ENCODE results near the gene LOC128125822.
A peak's percentile ranks its signal among the peaks of the same experiment; 100 is the strongest.

The LOC128125822 gene

DNA sequence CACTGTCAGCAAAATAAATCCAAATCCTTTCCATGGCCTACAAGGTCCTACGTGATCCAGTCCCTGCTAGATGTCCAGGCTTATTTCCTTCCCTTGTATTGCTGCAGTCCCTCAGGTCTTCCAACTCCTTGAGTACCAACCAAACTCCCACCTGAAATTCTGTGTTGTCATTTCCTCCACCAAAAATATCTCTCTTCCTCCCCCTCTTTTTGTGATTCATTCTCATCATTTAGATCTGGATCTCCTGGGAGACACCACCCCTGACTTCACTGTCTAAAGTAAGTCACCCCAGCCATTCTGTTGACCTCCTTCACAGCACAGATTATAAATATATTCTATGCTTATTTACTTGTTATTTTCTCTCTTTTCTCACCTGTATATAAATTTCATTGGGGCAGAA, 9.0 kb upstream of the LOC128125822 start:
- Mint-ChIP-seq H3K4me3 (no peak overlapping the region), H3K9me3 (no peaks in the 10 kb centered on the region), H3K4me1 (no peaks in the 10 kb centered on the region), H3K36me3 (ENCODE audit: low read depth) (peaks cover 4% of the 10 kb centered on the region), H3K27ac (no peak overlapping the region), H3K27me3 (peaks cover 13% of the 10 kb centered on the region)
- POLR2A ChIA-PET = no interaction called here
- CTCF ChIA-PET = no interaction called here
- DNase-seq = no peak

DNA sequence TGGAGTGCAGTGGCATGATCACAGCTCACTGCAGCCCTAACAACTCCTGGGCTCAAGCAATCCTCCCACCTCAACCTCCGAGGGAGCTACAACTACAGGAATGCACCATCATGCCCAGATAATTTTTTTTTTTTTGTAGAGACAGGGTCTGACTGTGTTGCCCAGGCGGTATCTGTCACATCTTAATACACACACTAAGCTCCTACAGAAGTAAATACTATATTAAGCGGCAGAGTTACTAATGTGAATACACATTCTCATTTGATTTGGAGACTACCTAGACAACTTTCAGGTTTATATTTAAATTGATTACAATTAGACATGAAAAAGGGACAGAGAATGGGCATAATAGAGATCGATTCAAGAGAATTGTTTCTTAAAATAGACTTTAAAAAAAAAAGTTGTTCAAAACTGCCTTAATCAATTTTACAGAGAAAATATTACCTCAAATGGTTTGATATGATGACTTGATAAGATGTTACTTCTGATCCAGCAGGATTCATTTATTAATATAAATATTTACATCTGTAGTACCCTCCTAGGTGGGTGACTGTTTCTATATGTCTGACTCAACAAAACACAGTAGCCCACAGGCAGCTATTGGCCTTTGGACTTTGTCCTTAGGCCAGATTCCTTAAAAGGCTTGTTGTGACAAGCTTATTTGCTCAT, 7.1 kb upstream of the LOC128125822 start:
- ChIA-PET CTCF (interaction anchor here (0.6 to 1.8 kb wide), 3 partner anchors 9 to 49 kb away, joined by 3 to 6 read pairs (median 3); no protein-coding TSS in a partner anchor), POLR2A (no interaction called here)
- peaks cover 9% of the 10 kb centered on the region for H3K27me3 Mint-ChIP-seq
- no peaks in the 10 kb centered on the region for H3K9me3 Mint-ChIP-seq
- no peak overlapping the region for H3K4me3 Mint-ChIP-seq
- H3K4me1 Mint-ChIP-seq = no peaks in the 10 kb centered on the region
- H3K27ac Mint-ChIP-seq = no peak overlapping the region
- peaks cover 4% of the 10 kb centered on the region for H3K36me3 Mint-ChIP-seq (ENCODE audit: low read depth)
- DNase-seq = no peak

DNA sequence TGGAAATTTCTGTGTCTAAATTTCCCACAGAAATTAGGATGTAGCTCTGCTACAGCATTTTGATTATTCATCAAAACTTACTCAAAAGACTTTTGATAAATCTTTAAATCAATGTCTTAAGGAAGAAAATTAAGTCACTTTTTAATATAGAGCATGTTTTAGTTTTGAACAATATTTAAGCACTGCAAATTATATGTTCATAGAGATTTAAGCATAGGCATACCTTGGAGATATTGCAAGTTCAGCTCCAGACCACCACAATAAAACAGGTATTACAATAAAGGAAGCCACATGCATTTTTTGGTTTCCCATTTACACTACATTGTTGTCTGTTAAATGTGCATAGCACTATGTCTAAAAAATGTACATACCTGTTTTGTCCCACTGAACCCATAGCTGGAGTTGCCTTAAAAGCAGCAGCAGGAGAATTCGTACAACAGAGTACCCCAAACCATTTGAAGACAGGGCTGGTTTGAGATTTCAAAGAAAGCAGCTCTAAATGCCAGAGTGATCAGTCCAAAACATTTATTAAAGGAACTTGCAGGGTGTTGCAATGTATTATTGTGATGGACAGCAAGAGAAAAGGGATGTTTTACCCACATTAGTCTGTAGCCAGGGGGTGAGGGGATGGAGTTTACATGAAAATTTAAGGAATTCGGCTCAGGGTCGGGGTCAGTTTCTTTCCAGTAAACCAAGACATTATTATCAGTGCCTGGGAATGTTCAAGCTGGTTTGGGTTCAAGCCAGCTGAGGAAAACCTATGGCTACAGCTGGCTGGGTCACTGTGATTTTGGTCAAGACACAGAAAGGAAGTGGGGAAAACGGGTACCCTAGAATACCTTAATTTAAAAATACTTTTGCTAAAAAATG, 6.3 kb upstream of the LOC128125822 start:
- peaks cover 4% of the 10 kb centered on the region for H3K36me3 Mint-ChIP-seq (ENCODE audit: low read depth)

DNA sequence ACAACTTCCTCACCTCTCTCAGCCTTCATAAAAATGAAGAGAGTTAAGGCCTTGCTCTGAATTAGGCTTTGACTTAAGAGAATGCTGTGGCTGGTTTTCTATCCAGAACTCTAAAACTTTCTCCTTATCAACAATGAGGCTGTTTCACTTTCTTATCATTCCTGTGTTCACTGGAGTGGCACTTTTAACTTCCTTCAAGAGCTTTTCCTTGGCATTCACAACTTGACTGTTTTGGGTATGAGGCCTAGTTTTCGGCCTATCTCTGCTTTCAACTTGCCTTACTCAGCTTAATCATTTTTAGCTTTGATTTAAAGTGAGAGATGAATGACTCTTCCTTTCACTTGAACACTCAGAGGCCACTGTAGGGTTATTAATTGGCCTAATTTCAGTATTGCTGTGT, 4.3 kb upstream of the LOC128125822 start:
- H3K4me3 Mint-ChIP-seq = no peak overlapping the region
- peaks cover 4% of the 10 kb centered on the region for H3K36me3 Mint-ChIP-seq (ENCODE audit: low read depth)
- no peak overlapping the region for H3K27ac Mint-ChIP-seq
- ChIA-PET POLR2A (no interaction called here), CTCF (no interaction called here)
- H3K4me1 Mint-ChIP-seq = peaks cover 9% of the 10 kb centered on the region
- no peaks in the 10 kb centered on the region for H3K9me3 Mint-ChIP-seq
- DNase-seq = no peak
- H3K27me3 Mint-ChIP-seq = peaks cover 6% of the 10 kb centered on the region

More for the DNA sequence above, 6.3 kb upstream of the LOC128125822 start:
- ChIA-PET CTCF (interaction anchor here (0.7 to 1.8 kb wide), 3 partner anchors 8 to 32 kb away, joined by 3 to 6 read pairs (median 3); no protein-coding TSS in a partner anchor), POLR2A (no interaction called here)
- H3K9me3 Mint-ChIP-seq = no peaks in the 10 kb centered on the region
- H3K27me3 Mint-ChIP-seq = peaks cover 9% of the 10 kb centered on the region
- H3K4me1 Mint-ChIP-seq = no peaks in the 10 kb centered on the region
- no peak overlapping the region for H3K4me3 Mint-ChIP-seq
- DNase-seq = no peak
- no peak overlapping the region for H3K27ac Mint-ChIP-seq

DNA sequence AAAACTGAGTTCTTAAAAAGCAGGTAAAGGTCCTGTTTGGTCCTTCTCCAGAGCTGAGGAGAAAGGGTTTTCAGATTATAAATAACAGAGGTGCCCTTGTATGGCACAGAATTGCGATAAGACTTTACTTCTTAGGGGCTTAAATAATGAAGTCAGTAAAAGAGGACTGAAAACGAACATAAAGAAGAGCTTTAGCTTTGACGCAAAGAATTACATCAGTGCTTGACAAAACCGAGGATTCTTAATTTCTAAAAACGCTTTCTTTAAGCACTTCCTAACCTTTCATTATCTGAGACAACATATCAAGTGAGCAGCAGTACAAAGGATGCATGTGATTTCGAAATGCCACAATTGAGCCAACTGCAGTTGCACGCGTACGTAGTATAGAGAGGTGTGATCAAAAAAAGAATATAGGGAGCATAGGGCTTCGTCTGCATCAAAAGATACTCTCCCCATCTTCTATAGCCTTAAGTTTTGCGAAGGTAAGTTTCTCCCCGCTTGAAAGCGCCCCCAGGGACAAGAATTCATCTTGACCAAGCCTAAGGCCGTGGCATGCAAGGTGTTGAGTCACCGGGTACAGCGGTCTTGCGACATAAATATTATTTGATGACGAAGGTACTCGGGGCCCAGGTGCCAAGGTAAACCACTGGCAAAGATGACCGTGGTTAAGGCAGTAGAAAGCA, 778 bp upstream of the LOC128125822 start:
- peak overlapping the region; percentile 89 for H3K4me3 Mint-ChIP-seq
- H3K9me3 Mint-ChIP-seq = no peaks in the 10 kb centered on the region
- ChIA-PET CTCF (no interaction called here), POLR2A (no interaction called here)
- peaks cover 29% of the 10 kb centered on the region for H3K4me1 Mint-ChIP-seq
- DNase-seq = no peak
- H3K27me3 Mint-ChIP-seq = peaks cover 6% of the 10 kb centered on the region
- peaks cover 20% of the 10 kb centered on the region for H3K36me3 Mint-ChIP-seq (ENCODE audit: low read depth)
- H3K27ac Mint-ChIP-seq = peak overlapping the region; percentile 98

DNA sequence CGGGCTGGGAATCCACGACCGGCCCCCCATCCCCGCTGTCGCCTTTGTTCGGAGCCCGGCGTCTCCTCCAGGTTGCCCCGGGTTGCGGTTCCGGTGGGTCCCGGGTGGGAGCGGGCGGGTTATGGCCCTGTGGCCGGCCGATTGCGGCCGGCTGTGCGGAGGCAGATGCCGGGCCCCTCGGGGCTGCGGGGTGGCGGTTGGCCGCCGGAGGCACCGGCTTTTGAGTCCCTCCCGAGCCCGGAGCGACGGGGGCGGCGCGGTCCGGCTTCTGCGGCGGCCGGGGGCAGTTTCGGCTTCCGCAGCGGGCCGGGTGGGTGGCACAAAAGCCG, 431 bp downstream of the LOC128125822 start:
- Mint-ChIP-seq H3K4me3 (peak overlapping the region; percentile 90), H3K27me3 (no peaks in the 10 kb centered on the region), H3K36me3 (ENCODE audit: low read depth) (peaks cover 27% of the 10 kb centered on the region), H3K4me1 (peaks cover 35% of the 10 kb centered on the region), H3K27ac (peak overlapping the region; percentile 98), H3K9me3 (no peaks in the 10 kb centered on the region)
- POLR2A ChIA-PET = no interaction called here
- DNase-seq = no peak
- CTCF ChIA-PET = interaction anchor here (1.2 to 1.4 kb wide), 2 partner anchors 26 to 88 kb away, joined by 3 to 5 read pairs; no protein-coding TSS in a partner anchor

DNA sequence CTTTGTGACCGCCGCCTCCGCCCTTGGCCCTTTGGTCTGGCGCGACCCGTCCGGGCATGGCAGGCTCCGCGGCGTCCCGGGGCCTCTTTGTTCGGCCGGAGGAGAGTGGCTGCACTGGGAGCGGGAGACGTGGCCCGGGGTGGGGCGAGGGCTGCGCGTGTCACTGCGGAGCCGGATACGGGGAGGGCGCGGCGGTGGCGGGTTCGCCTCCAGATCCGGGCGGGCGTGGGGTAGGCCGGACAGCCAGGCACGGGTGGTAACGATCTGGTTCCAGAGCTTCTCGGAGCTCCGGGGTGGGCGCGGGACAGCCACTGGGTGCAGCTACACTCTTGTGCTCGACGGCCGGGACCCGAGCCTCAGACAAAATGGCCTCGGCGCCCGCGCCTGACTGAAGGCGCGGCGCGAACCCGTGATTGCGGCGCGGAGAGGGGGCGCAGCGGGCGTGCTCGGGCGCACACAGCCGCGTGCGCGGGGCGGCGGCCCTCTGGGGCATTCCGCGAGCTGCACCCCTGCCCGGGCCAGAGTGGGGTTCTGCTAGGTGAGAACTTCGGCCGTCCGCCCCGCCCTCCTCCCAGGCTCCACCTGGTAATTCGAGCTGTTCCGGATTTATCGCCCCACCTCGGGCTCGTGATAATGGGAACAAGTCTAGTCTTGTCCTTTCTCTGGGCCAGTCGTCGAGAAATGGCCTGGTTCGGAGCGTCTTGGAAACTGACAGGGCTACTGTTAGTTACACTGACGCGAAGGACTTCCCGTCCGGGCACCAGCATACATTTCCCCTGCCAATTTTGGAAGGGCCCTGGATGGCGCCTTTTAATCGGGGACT, 1.0 kb downstream of the LOC128125822 start:
- Mint-ChIP-seq H3K4me1 (peaks cover 35% of the 10 kb centered on the region), H3K36me3 (ENCODE audit: low read depth) (peaks cover 27% of the 10 kb centered on the region), H3K9me3 (no peaks in the 10 kb centered on the region), H3K27ac (peak overlapping the region; percentile 96), H3K4me3 (peak overlapping the region; percentile 90), H3K27me3 (no peaks in the 10 kb centered on the region)
- ChIA-PET POLR2A (interaction anchor here (0.9 kb wide), 1 partner anchor 62 kb away, joined by 4 read pairs; the partner anchor contains the start of gene PHF3), CTCF (interaction anchor here (0.6 to 2.3 kb wide), 8 partner anchors 10 to 220 kb away, joined by 3 to 12 read pairs (median 4); partner anchors contain the start of gene PHF3)
- DNase-seq = peak; percentile 72

DNA sequence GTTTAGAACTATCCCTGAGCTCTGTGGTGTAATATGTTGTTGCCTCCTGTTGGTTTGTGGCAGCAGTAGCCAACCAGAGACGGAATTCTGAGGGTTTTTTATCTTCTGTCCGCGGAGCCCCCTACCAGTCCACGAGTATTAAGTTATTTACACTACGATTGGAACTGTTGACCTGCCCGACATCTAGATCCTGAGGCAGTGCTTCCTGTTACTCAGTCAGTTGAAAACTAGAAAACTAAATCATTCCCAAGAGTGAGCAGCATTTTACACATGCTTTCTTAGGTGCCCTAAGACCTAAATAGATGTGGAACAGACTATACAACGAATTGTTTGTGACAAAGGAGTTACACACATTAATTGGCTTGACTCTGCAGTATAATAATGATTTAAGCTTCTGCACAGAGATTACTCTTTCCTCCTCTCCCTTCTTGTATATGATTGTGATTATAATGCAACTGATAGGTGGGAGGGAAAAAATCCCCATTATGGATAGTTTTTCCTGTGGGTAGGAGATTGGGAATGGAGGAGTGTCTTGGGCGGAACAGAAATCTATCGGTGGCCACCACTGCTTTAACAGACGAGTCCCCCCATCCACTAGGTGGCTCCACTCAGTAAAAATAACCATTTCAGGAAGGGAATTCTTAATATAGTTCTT, 1.7 kb downstream of the LOC128125822 start:
- H3K27me3 Mint-ChIP-seq = no peaks in the 10 kb centered on the region
- CTCF ChIA-PET = interaction anchor here (0.6 to 2.3 kb wide), 12 partner anchors 8 to 221 kb away, joined by 3 to 12 read pairs (median 4); partner anchors contain the start of gene PHF3
- peak overlapping the region; percentile 90 for H3K4me3 Mint-ChIP-seq
- peak; percentile 57 for DNase-seq
- peaks cover 28% of the 10 kb centered on the region for H3K36me3 Mint-ChIP-seq (ENCODE audit: low read depth)
- POLR2A ChIA-PET = interaction anchor here (0.9 kb wide), 1 partner anchor 62 kb away, joined by 4 read pairs; the partner anchor contains the start of gene PHF3
- peaks cover 35% of the 10 kb centered on the region for H3K4me1 Mint-ChIP-seq
- peak overlapping the region; percentile 96 for H3K27ac Mint-ChIP-seq
- H3K9me3 Mint-ChIP-seq = no peaks in the 10 kb centered on the region

DNA sequence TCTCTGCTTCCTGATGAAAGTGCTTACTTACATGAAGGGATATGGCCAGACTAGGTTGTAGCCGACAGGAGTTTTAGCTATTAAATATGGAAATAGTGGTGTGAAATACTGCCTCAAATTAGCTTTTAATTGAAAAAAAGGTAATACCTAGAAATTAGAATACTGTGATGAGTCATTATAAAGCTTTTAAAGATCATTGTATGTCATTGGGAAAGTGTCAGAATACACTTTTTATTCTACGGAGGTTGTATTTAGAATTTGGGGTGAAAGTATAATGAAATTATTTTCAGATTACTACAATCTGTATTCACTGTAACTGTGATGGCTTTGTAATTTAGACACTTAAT, 2.2 kb downstream of the LOC128125822 start:
- H3K4me3 Mint-ChIP-seq = peak overlapping the region; percentile 90
- H3K36me3 Mint-ChIP-seq (ENCODE audit: low read depth) = peaks cover 29% of the 10 kb centered on the region
- peak overlapping the region; percentile 96 for H3K27ac Mint-ChIP-seq
- CTCF ChIA-PET = interaction anchor here (0.9 to 2.3 kb wide), 8 partner anchors 8 to 62 kb away, joined by 3 to 12 read pairs (median 4); partner anchors contain the start of gene PHF3
- POLR2A ChIA-PET = no interaction called here
- H3K4me1 Mint-ChIP-seq = peaks cover 35% of the 10 kb centered on the region
- no peaks in the 10 kb centered on the region for H3K27me3 Mint-ChIP-seq
- no peaks in the 10 kb centered on the region for H3K9me3 Mint-ChIP-seq
- no peak for DNase-seq

DNA sequence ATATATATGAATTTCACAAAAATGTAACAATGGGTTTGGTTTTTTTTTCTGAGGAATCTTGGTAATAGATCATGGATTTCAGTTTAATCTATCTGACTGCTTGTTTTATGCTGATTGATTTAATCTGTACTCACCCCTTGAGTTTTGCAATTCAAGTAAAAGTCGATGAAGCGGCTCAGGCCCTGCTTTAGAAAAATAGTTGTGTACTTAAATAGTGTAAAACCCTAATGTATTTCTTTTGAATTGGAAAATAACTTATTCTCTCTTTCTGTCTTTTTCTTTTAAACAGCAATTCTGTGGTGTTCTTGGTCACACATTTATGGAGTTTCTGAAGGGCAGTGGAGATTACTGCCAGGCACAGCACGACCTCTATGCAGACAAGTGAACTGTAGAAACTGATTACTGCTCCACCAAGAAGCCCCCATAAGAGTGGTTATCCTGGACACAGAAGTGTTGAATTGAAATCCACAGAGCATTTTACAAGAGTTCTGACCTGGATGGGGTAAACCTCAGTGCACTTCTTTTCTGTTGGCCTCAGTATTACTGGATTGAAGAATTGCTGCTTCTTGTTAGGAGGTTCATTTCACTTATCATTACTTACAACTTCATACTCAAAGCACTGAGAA, 4.0 kb downstream of the LOC128125822 start:
- Mint-ChIP-seq H3K27ac (no peak overlapping the region), H3K36me3 (ENCODE audit: low read depth) (peaks cover 45% of the 10 kb centered on the region)
- POLR2A ChIA-PET = no interaction called here

DNA sequence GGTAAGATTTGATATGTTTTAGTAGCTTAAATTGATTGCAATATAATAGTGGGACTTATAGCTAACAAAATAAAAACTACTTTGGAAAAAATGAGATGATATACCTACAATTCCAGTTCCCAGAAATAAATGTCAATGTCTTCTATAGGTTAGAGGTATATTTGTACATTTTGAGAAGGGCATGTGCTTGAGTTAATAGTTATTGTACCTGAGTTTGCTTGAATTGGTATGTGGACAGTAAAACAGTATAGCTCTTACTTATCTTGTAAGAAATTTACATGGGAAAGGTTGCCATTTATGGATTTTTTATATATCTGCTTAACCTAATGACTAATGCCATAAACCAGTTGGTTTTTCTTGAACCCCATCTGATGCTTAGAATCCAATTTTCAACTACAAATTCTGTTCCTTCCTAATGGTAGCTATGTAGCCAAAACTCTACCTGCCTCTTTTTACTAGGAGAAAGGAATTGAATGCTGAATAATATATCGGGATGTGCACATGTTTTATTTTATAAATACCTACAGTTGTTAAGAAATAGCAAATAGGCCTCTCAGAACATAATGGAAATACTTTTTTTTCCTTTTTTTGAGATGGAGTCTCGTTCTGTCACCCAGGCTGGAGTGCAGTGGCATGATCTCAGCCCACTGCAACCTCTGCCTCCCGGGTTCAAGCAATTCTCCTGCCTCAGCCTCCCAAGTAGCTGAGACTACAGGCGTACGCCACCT, 4.9 kb downstream of the LOC128125822 start:
- Mint-ChIP-seq H3K36me3 (ENCODE audit: low read depth) (peaks cover 47% of the 10 kb centered on the region), H3K27me3 (no peaks in the 10 kb centered on the region), H3K27ac (no peak overlapping the region), H3K4me1 (peaks cover 26% of the 10 kb centered on the region), H3K4me3 (no peak overlapping the region), H3K9me3 (no peaks in the 10 kb centered on the region)
- no peak for DNase-seq
- CTCF ChIA-PET = interaction anchor here (1.2 kb wide), 1 partner anchor 10 kb away, joined by 5 read pairs; no protein-coding TSS in a partner anchor
- POLR2A ChIA-PET = no interaction called here

More for the DNA sequence above, 4.0 kb downstream of the LOC128125822 start:
- Mint-ChIP-seq H3K4me1 (peaks cover 33% of the 10 kb centered on the region), H3K9me3 (no peaks in the 10 kb centered on the region), H3K27me3 (no peaks in the 10 kb centered on the region), H3K4me3 (no peak overlapping the region)
- DNase-seq = no peak
- CTCF ChIA-PET = interaction anchor here (1.2 kb wide), 1 partner anchor 11 kb away, joined by 5 read pairs; no protein-coding TSS in a partner anchor
